Transverse colon (tissue), 4 donors: Measurements from ENCODE around the gene LTBP2.

ENCODE experiments used
- POLR2A ChIP-seq: fragments of 450-650 bp; IDR thresholded peaks from one replicate; pipeline ENCODE4 v1.6.1; 2016; ENCODE audit warnings: antibody characterized with exemption, mild to moderate bottlenecking, moderate library complexity
- POLR2AphosphoS5 ChIP-seq, 3 donors: sonication (generic); formaldehyde crosslinking; IDR thresholded peaks; one replicate each; pipeline ENCODE4 v1.6.1; 2016; ENCODE audit warnings: antibody characterized with exemption in 3 of 3
- TF ChIP-seq, protein P1 (sequence below), 5 experiments: fragments of 200-600 bp in 3 of 5; fragments of 450-650 bp in 2 of 5; sonication (generic) in 3 of 5; IDR thresholded peaks; 1 replicate in 2 of 5; 2 replicates in 3 of 5; pipeline ENCODE4 v1.5.1; 2016 to 2017; ENCODE audit warnings: antibody characterized with exemption in 5 of 5, inconsistent platforms in 3 of 5, mild to moderate bottlenecking in 2 of 5, moderate library complexity in 1 of 5

DNA sequence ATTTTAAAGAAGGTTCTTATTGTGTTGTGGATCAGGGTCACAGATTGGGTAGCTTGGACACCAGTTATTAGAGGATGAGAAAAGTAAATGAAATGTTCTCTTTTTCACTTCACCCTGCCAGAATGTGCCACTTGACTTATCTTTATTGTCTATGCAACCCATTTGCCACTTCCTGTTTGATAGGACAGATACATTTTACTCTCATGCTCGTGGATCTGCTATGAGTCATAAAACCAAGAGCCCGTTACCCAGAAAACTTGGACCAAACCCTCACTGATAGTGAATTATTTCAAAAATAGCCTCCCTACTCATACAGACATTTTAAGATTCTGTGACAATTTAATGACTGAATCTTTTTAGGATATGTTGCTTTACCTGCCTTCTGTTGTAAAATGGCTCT, 116.7 kb downstream of the LTBP2 start:
- TF ChIP-seq POLR2A (no peak), POLR2AphosphoS5 (IDR thresholded peaks at IDR 0.05) (no peak)
- TF ChIP-seq, protein P1, sequence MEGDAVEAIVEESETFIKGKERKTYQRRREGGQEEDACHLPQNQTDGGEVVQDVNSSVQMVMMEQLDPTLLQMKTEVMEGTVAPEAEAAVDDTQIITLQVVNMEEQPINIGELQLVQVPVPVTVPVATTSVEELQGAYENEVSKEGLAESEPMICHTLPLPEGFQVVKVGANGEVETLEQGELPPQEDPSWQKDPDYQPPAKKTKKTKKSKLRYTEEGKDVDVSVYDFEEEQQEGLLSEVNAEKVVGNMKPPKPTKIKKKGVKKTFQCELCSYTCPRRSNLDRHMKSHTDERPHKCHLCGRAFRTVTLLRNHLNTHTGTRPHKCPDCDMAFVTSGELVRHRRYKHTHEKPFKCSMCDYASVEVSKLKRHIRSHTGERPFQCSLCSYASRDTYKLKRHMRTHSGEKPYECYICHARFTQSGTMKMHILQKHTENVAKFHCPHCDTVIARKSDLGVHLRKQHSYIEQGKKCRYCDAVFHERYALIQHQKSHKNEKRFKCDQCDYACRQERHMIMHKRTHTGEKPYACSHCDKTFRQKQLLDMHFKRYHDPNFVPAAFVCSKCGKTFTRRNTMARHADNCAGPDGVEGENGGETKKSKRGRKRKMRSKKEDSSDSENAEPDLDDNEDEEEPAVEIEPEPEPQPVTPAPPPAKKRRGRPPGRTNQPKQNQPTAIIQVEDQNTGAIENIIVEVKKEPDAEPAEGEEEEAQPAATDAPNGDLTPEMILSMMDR (IDR thresholded peaks at IDR 0.05): no peak
